ENCODE data around the gene MAPRE2. TPM values are rescaled to one million over a fixed set of nuclear protein-coding genes. Genes with fewer than 3 reads are reported as not detected.

The MAPRE2 gene
- polyA plus RNA-seq, 1 donor, result 29.0 TPM

DNA sequence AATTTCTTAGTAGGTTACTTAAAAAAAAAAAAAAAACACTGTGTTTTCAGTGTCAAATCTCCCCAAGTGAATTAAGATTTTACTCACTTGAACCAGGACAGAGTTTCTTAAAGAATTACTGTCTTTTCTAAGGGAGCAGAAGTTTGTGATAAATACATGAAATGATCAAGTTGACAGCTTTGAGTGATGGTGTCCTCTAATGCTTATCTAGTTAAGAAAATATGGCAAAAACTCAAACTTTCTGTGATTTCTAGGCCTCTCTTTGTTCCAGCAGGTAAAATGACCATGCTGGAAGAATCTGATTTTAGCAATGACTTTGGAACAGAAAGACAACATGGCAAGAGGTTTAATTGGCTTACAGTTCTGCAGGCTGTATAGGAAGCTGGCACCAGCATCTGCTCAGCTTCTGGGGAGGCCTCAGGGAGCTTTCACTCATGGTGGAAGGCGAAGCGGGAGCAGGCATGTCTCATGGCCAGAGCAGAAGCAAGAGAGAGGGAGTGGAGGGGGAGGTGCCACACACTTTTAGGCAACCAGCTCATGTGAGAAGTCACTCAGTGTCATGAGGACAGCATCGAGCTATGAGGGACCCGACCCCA is 6.6 kb downstream of the MAPRE2 start:
- H3K27ac ChIP-seq (ENCODE audit: low read length), result no peak overlapping the region
- H3K27me3 ChIP-seq (ENCODE audit: control insufficient read depth, insufficient read depth, low read length), result no peaks in the 10 kb centered on the region
- no peak for DNase-seq
- WGBS (ENCODE audit: insufficient coverage, low lambda C conversion rate), result no CpG with 5 or more reads among the region's 4 CpGs
- no peak overlapping the region for H3K4me3 ChIP-seq (ENCODE audit: low read length)
- no peaks in the 10 kb centered on the region for H3K36me3 ChIP-seq (ENCODE audit: control insufficient read depth, insufficient read depth, low read length)
- no peaks in the 10 kb centered on the region for H3K9me3 ChIP-seq (ENCODE audit: control insufficient read depth, low read depth, low read length)
- H3K4me1 ChIP-seq (ENCODE audit: control insufficient read depth, insufficient read depth, low read length), result no peaks in the 10 kb centered on the region

DNA sequence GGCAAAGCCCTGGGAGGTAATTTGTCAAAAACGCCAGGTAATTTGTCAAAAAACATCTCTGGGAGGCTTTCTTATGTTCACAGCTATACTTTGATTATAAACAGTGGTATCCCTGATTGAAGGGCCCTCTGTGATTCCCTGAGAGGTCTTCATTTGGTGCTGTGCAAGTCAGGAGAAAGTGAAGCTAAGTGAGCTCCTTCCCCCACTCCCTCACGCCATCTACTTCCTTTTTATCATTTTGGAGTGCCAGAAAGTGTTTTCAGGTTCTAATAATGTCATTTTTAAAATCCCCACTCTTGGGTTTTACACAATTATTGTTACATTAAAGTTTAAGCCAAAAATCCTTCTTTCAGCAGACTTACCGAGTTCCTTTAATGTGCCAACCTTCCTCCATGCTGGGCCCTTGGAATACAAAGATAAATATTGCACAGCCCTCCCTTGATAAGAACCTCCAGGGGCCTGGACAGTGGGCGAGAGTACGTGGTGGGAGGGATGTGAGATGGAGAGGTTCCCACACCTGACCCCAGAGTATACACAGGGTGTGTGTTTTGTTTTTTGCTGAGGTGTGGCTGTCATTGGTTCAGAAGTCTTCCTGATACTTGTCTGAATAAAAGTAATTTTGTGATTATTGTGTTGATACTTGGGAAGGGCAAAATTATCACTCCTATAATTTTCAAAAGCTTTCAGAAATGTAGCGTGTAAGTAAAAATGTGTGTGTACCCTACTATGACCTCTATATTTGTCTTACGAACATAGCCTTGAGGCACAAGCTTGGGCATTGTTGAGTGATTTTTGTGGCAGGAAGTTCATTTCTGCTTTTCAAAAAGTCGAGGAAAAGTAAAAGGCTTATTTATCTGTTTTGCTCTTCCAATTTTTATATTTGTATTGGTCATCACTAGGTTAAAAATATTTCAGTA is 8.2 kb downstream of the MAPRE2 start:
- Histone ChIP-seq H3K27me3 (ENCODE audit: control insufficient read depth, insufficient read depth, low read length) (no peaks in the 10 kb centered on the region), H3K9me3 (ENCODE audit: control insufficient read depth, low read depth, low read length) (no peaks in the 10 kb centered on the region), H3K27ac (ENCODE audit: low read length) (no peak overlapping the region), H3K36me3 (ENCODE audit: control insufficient read depth, insufficient read depth, low read length) (no peaks in the 10 kb centered on the region), H3K4me1 (ENCODE audit: control insufficient read depth, insufficient read depth, low read length) (no peaks in the 10 kb centered on the region), H3K4me3 (ENCODE audit: low read length) (no peak overlapping the region)
- DNase-seq, result no peak
- WGBS (ENCODE audit: insufficient coverage, low lambda C conversion rate), result 100% methylated on average over 2 of the region's 8 CpGs

DNA sequence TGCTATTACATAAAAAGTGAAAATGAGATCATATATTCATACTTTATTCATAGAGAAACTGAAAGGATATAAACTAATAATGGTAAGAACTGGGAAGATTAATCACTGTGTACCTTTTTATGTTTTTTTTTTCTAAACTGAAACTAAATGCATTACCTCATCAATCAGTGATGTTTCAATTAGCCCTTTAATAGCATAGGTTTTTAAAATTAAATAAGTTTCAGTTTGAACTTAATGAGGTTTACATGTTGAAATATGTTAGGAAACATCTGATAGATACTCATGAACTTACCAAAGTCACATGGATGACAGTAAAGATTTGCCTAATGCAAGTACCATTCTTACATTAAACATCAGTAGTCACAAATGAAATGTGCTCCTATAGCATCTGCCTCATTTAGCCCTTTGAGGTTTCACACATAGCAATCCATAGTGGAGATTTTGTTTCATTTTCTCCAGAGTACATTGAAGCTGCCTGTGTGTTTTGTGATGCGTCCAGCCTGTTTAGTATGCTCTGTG is 8.9 kb downstream of the MAPRE2 start:
- no peaks in the 10 kb centered on the region for H3K9me3 ChIP-seq (ENCODE audit: control insufficient read depth, low read depth, low read length)
- H3K36me3 ChIP-seq (ENCODE audit: control insufficient read depth, insufficient read depth, low read length), result no peaks in the 10 kb centered on the region
- no peak overlapping the region for H3K4me3 ChIP-seq (ENCODE audit: low read length)
- H3K27ac ChIP-seq (ENCODE audit: low read length), result no peak overlapping the region
- WGBS (ENCODE audit: insufficient coverage, low lambda C conversion rate), result 80% methylated on average over 1 of the region's 1 CpG
- no peaks in the 10 kb centered on the region for H3K27me3 ChIP-seq (ENCODE audit: control insufficient read depth, insufficient read depth, low read length)
- DNase-seq, result no peak
- no peaks in the 10 kb centered on the region for H3K4me1 ChIP-seq (ENCODE audit: control insufficient read depth, insufficient read depth, low read length)

GRCh38 chr18:35050705-35051195 is 9.5 kb downstream of the MAPRE2 start:
- no CpG with 5 or more reads among the region's 2 CpGs for WGBS (ENCODE audit: insufficient coverage, low lambda C conversion rate)
- no peak overlapping the region for H3K4me3 ChIP-seq (ENCODE audit: low read length)
- no peaks in the 10 kb centered on the region for H3K9me3 ChIP-seq (ENCODE audit: control insufficient read depth, low read depth, low read length)
- no peaks in the 10 kb centered on the region for H3K4me1 ChIP-seq (ENCODE audit: control insufficient read depth, insufficient read depth, low read length)
- no peaks in the 10 kb centered on the region for H3K36me3 ChIP-seq (ENCODE audit: control insufficient read depth, insufficient read depth, low read length)
- no peak overlapping the region for H3K27ac ChIP-seq (ENCODE audit: low read length)
- H3K27me3 ChIP-seq (ENCODE audit: control insufficient read depth, insufficient read depth, low read length), result no peaks in the 10 kb centered on the region
- DNase-seq, result no peak

DNA sequence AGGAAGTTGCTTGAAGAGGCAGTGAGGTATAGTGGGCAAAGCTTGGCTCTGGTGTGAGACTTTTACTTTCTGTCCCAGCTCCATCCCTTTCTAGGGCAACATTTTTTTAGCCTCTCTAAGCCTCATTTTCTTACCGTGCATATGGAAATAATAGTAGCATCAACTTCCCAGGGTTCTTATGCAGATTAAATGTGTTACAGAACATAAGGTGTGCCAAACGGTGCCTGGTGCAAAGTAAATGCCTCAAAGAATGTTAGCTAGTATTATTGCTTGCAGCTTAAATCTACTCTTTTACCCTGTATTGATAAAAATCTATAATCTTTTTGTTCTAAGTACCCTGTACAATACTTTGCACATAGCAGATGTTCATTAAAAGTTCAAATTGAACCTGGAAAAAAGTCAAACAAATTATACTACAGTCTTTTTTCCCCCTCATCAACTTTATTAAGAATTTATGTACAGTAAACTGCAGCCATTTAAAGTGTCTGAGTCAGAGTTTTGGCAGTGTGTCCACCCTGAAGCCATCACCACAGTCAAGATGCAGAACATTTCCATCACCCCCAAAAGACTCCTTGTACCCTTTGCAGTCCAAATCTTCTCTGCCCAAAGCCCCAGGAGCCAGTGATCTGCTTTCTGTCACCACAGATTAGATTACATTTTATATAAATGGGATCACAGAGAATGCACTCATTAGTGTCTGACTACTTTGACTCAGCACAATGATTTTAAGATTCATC is 10.6 kb downstream of the MAPRE2 start:
- Histone ChIP-seq H3K36me3 (ENCODE audit: control insufficient read depth, insufficient read depth, low read length) (no peaks in the 10 kb centered on the region), H3K27me3 (ENCODE audit: control insufficient read depth, insufficient read depth, low read length) (no peaks in the 10 kb centered on the region), H3K9me3 (ENCODE audit: control insufficient read depth, low read depth, low read length) (no peaks in the 10 kb centered on the region), H3K27ac (ENCODE audit: low read length) (no peak overlapping the region), H3K4me1 (ENCODE audit: control insufficient read depth, insufficient read depth, low read length) (no peaks in the 10 kb centered on the region), H3K4me3 (ENCODE audit: low read length) (no peak overlapping the region)
- no CpG with 5 or more reads among the region's 2 CpGs for WGBS (ENCODE audit: insufficient coverage, low lambda C conversion rate)
- DNase-seq, result no peak

DNA sequence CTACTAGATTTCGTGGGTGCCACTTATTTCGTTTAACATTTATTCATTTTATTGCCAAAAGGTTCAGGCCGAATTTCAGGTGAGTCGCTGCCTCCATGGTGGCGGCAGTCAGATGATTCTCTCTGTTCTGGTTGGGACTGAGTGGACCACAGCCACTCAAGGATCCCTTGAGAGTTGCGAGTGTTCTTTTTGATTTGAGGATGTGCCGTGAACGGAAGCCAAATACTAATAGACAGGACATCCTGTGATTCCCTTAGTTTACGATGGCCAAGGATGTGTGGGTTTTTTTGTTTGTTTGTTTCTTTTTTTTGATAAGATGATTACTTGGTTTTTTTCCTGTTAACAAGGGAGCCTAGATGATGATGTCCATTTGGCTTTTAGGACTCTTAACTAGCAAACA is 13.2 kb downstream of the MAPRE2 start:
- H3K4me3 ChIP-seq (ENCODE audit: low read length), result no peak overlapping the region
- H3K27ac ChIP-seq (ENCODE audit: low read length), result no peak overlapping the region
- no peak for DNase-seq
- no peaks in the 10 kb centered on the region for H3K36me3 ChIP-seq (ENCODE audit: control insufficient read depth, insufficient read depth, low read length)
- H3K27me3 ChIP-seq (ENCODE audit: control insufficient read depth, insufficient read depth, low read length), result no peaks in the 10 kb centered on the region
- H3K9me3 ChIP-seq (ENCODE audit: control insufficient read depth, low read depth, low read length), result no peaks in the 10 kb centered on the region
- no peaks in the 10 kb centered on the region for H3K4me1 ChIP-seq (ENCODE audit: control insufficient read depth, insufficient read depth, low read length)
- 88% methylated on average over 3 of the region's 9 CpGs for WGBS (ENCODE audit: insufficient coverage, low lambda C conversion rate)

- DNase-seq, result no peak
Measured at GRCh38 chr18:35055105-35055504, 13.9 kb downstream of the MAPRE2 start.

GRCh38 chr18:35055726-35056125 is 14.5 kb downstream of the MAPRE2 start:
- Histone ChIP-seq H3K9me3 (ENCODE audit: control insufficient read depth, low read depth, low read length) (no peaks in the 10 kb centered on the region), H3K4me1 (ENCODE audit: control insufficient read depth, insufficient read depth, low read length) (no peaks in the 10 kb centered on the region), H3K27me3 (ENCODE audit: control insufficient read depth, insufficient read depth, low read length) (no peaks in the 10 kb centered on the region), H3K27ac (ENCODE audit: low read length) (no peak overlapping the region), H3K36me3 (ENCODE audit: control insufficient read depth, insufficient read depth, low read length) (no peaks in the 10 kb centered on the region), H3K4me3 (ENCODE audit: low read length) (no peak overlapping the region)
- no CpG with 5 or more reads among the region's 2 CpGs for WGBS (ENCODE audit: insufficient coverage, low lambda C conversion rate)
- no peak for DNase-seq

More at GRCh38 chr18:35055105-35055504, 13.9 kb downstream of the MAPRE2 start:
- WGBS (ENCODE audit: insufficient coverage, low lambda C conversion rate), result 95% methylated on average over 4 of the region's 7 CpGs
- H3K9me3 ChIP-seq (ENCODE audit: control insufficient read depth, low read depth, low read length), result no peaks in the 10 kb centered on the region
- no peak overlapping the region for H3K4me3 ChIP-seq (ENCODE audit: low read length)
- no peaks in the 10 kb centered on the region for H3K27me3 ChIP-seq (ENCODE audit: control insufficient read depth, insufficient read depth, low read length)
- no peaks in the 10 kb centered on the region for H3K4me1 ChIP-seq (ENCODE audit: control insufficient read depth, insufficient read depth, low read length)
- H3K27ac ChIP-seq (ENCODE audit: low read length), result no peak overlapping the region
- H3K36me3 ChIP-seq (ENCODE audit: control insufficient read depth, insufficient read depth, low read length), result no peaks in the 10 kb centered on the region

- WGBS (ENCODE audit: insufficient coverage, low lambda C conversion rate), result 71% methylated on average over 1 of the region's 5 CpGs
Measured at GRCh38 chr18:35059280-35059927, 18.2 kb downstream of the MAPRE2 start.

More at GRCh38 chr18:35059280-35059927, 18.2 kb downstream of the MAPRE2 start:
- H3K4me3 ChIP-seq (ENCODE audit: low read length), result no peak overlapping the region
- DNase-seq, result no peak
- no peak overlapping the region for H3K27ac ChIP-seq (ENCODE audit: low read length)
- no peaks in the 10 kb centered on the region for H3K9me3 ChIP-seq (ENCODE audit: control insufficient read depth, low read depth, low read length)
- no peaks in the 10 kb centered on the region for H3K36me3 ChIP-seq (ENCODE audit: control insufficient read depth, insufficient read depth, low read length)
- H3K4me1 ChIP-seq (ENCODE audit: control insufficient read depth, insufficient read depth, low read length), result no peaks in the 10 kb centered on the region
- H3K27me3 ChIP-seq (ENCODE audit: control insufficient read depth, insufficient read depth, low read length), result no peaks in the 10 kb centered on the region

Measured in large intestine (tissue), 3 donors.